Osteoblast (primary cell): ENCODE data around the gene SMAD5. TPM values are rescaled to one million over a fixed set of nuclear protein-coding genes. Genes with fewer than 3 reads are reported as not detected.

Experiments
- DNase-seq: peaks from one replicate; pipeline ENCODE4 v3.0.0; 2011; ENCODE audit warnings: low spot score, mixed read lengths; ENCODE audit not compliant: insufficient read length; ENCODE audit errors: missing footprints
- H2AFZ ChIP-seq: 2 replicates; pipeline ENCODE4 v1.6.0; 2011; ENCODE audit warnings: mild to moderate bottlenecking, low read length
- H3K27ac ChIP-seq: 2 replicates; pipeline ENCODE4 v1.5.1; 2011; ENCODE audit warnings: mild to moderate bottlenecking, low read depth, low read length, moderate library complexity
- H3K27me3 ChIP-seq: 2 replicates; pipeline ENCODE4 v1.6.0; 2012; ENCODE audit warnings: mild to moderate bottlenecking, control low read depth, inconsistent platforms, low read length, moderate library complexity; ENCODE audit not compliant: insufficient read depth
- H3K36me3 ChIP-seq: 2 replicates; pipeline ENCODE4 v1.5.1; 2011; ENCODE audit warnings: mild to moderate bottlenecking, low read length, control low read depth, moderate library complexity; ENCODE audit not compliant: insufficient read depth
- H3K4me1 ChIP-seq: 2 replicates; pipeline ENCODE4 v1.5.1; 2011; ENCODE audit warnings: mild to moderate bottlenecking, low read length, control low read depth, moderate library complexity; ENCODE audit not compliant: insufficient read depth
- H3K4me2 ChIP-seq: 2 replicates; pipeline ENCODE4 v1.6.0; 2011; ENCODE audit warnings: mild to moderate bottlenecking, low read length; ENCODE audit not compliant: insufficient read depth
- H3K4me3 ChIP-seq: fragments of 200-600 bp; sonication (generic); 3 replicates; pipeline ENCODE4 v1.5.1; 2012; ENCODE audit warnings: mild to moderate bottlenecking, low read length, inconsistent platforms; ENCODE audit not compliant: insufficient read depth
- H3K79me2 ChIP-seq: 2 replicates; pipeline ENCODE4 v1.6.0; 2012; ENCODE audit warnings: mild to moderate bottlenecking, low read length, control low read depth, inconsistent platforms; ENCODE audit not compliant: insufficient read depth
- H3K9me3 ChIP-seq: 2 replicates; pipeline ENCODE4 v1.5.1; 2011; ENCODE audit warnings: low read depth, low read length, control low read depth
- H4K20me1 ChIP-seq: 2 replicates; pipeline ENCODE4 v1.6.0; 2012; ENCODE audit warnings: mild to moderate bottlenecking, low read length, control low read depth; ENCODE audit not compliant: insufficient read depth
- total RNA-seq: library from RNA; depleted of rRNA; stranded (reverse); fragments of >200 nt; gene quantifications from 2 replicates; pipeline ENCODE4 v1.2.3, GENCODE V29; 2012
- TF ChIP-seq, protein P1 (sequence below): IDR thresholded peaks from 2 replicates; pipeline ENCODE4 v1.5.1; 2011; ENCODE audit warnings: mild to moderate bottlenecking, low read depth, low read length, moderate library complexity; ENCODE audit errors: extremely low read depth

SMAD5 gene
- total RNA-seq, 1 donor: 58.6 TPM

DNA sequence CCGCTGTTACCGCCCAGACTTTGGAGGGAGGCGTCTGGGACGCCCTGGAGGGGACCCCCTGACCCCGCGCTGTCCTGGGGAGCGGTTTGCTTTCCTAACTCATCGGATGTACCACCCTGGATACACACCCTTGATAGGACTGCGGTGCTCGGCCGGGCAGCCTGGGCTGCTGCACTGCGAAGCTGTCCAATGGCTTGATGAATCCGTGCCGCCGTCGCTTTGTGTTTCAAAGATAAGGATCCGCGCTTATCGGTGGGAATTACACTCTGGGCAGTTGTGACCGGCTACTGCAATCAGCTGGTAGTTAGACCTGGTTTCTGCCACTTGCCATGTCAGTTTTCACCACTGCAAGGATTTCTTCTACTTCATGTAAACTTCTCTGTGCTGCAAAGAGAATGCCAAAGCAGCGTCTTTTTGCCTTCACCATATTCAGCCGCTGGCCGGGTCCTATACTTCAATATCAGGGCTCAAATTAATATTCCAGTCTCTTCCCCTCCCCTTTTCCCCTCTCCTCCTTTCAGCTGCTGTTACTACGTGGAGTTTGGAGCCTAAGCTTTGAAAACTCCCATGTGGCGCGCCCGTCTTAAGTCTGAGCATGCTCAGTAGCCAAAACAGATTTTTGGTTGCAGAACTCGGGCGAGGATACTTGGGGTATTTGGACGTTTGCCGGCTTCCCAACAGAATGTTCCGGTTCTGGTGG is 727 bp downstream of the SMAD5 start:
- H3K27me3 ChIP-seq: peaks cover 7% of the 10 kb centered on the region

DNA sequence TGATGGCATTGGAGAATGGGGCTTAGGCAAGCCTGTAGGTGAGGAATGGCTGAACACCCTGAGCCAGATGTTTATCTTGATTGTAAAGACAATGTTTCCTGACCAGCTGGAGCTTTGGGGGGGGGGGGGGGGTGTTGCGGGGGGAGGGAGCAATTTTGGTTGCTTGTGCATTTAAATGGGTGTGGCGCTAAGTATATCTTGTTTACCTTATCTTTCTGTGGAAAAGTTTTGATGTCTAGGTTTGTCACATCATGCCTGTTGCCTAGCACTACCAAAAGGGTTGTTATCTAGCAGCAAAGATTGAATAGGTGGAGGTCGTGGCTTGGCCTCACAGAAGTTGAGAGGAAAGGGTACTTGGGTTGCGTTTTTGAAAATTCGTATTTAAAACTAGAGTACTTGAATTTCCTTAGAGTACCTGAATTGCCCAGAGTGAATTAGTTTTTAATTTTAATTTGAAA is 1.3 kb downstream of the SMAD5 start:
- peak overlapping the region; percentile 84 for H3K4me3 ChIP-seq
- H3K9me3 ChIP-seq: no peaks in the 10 kb centered on the region
- peak overlapping the region; percentile 86 for H3K4me2 ChIP-seq
- H3K27ac ChIP-seq: peak overlapping the region; percentile 86
- peak overlapping the region; percentile 91 for H2AFZ ChIP-seq
- TF ChIP-seq, protein P1, sequence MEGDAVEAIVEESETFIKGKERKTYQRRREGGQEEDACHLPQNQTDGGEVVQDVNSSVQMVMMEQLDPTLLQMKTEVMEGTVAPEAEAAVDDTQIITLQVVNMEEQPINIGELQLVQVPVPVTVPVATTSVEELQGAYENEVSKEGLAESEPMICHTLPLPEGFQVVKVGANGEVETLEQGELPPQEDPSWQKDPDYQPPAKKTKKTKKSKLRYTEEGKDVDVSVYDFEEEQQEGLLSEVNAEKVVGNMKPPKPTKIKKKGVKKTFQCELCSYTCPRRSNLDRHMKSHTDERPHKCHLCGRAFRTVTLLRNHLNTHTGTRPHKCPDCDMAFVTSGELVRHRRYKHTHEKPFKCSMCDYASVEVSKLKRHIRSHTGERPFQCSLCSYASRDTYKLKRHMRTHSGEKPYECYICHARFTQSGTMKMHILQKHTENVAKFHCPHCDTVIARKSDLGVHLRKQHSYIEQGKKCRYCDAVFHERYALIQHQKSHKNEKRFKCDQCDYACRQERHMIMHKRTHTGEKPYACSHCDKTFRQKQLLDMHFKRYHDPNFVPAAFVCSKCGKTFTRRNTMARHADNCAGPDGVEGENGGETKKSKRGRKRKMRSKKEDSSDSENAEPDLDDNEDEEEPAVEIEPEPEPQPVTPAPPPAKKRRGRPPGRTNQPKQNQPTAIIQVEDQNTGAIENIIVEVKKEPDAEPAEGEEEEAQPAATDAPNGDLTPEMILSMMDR: no peak
- H3K27me3 ChIP-seq: peaks cover 2% of the 10 kb centered on the region
- DNase-seq: no peak
- peaks cover 18% of the 10 kb centered on the region for H3K4me1 ChIP-seq
- no peaks in the 10 kb centered on the region for H3K36me3 ChIP-seq
- H4K20me1 ChIP-seq: peaks cover 50% of the 10 kb centered on the region
- peaks cover 69% of the 10 kb centered on the region for H3K79me2 ChIP-seq

More for the DNA sequence above, 727 bp downstream of the SMAD5 start:
- peaks cover 18% of the 10 kb centered on the region for H3K4me1 ChIP-seq
- H3K4me3 ChIP-seq: peak overlapping the region; percentile 84
- H4K20me1 ChIP-seq: peaks cover 44% of the 10 kb centered on the region
- TF ChIP-seq, protein P1: no peak
- no peaks in the 10 kb centered on the region for H3K9me3 ChIP-seq
- H3K36me3 ChIP-seq: no peaks in the 10 kb centered on the region
- peak overlapping the region; percentile 91 for H2AFZ ChIP-seq
- peak overlapping the region; percentile 86 for H3K27ac ChIP-seq
- peak overlapping the region; percentile 86 for H3K4me2 ChIP-seq
- no peak for DNase-seq
- H3K79me2 ChIP-seq: peaks cover 63% of the 10 kb centered on the region

DNA sequence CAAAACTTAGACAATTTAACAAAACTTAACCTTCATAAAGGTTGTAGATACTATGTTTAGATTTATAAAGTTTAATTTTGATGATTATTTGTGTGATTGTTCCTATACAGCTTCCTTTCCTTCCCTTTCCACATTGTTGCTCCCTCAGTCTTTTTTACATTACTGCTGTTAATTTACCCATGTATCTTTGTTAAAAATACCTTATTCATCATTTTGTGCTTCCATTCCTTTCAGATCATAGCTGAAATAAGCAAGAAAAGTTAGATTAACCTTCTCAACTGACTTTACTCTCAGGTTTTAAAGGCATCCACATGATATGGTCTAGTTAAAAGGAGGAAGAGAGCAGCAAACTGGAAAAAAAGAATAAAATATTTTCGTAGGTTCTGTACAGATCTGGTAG is 2.0 kb downstream of the SMAD5 start:
- H3K27me3 ChIP-seq: no peaks in the 10 kb centered on the region
- TF ChIP-seq, protein P1: no peak
- H2AFZ ChIP-seq: no peak overlapping the region
- H3K4me1 ChIP-seq: peaks cover 18% of the 10 kb centered on the region
- H3K4me3 ChIP-seq: peak overlapping the region; percentile 84
- H3K27ac ChIP-seq: no peak overlapping the region
- H3K9me3 ChIP-seq: no peaks in the 10 kb centered on the region
- H3K4me2 ChIP-seq: peak overlapping the region; percentile 86
- DNase-seq: no peak
- H3K79me2 ChIP-seq: peaks cover 76% of the 10 kb centered on the region
- H4K20me1 ChIP-seq: peaks cover 57% of the 10 kb centered on the region
- H3K36me3 ChIP-seq: no peaks in the 10 kb centered on the region

DNA sequence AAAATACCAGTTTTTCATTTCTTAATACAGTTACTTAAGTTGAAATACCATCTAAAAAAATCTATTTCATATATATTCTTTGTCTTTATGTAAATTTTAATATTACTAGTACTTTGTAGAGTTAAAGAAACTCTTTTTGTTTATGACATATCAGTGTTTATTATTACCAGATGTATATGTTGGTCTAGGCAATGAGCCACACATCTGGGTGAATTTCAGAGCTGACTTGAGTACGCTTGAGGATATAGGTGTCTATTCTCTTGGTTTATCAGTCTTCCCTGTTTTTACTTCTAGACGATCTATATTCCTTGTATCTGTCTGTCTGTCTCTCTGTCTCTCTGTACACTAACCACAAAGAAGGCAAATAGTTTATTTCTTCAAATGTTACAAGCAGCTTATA is 2.9 kb downstream of the SMAD5 start:
- Histone ChIP-seq H3K27me3 (no peaks in the 10 kb centered on the region), H3K79me2 (peaks cover 85% of the 10 kb centered on the region), H3K9me3 (no peaks in the 10 kb centered on the region), H3K4me3 (no peak overlapping the region), H4K20me1 (peaks cover 66% of the 10 kb centered on the region), H3K27ac (no peak overlapping the region), H3K4me1 (peaks cover 18% of the 10 kb centered on the region), H2AFZ (no peak overlapping the region), H3K36me3 (no peaks in the 10 kb centered on the region), H3K4me2 (peak overlapping the region; percentile 86)
- TF ChIP-seq, protein P1: no peak
- no peak for DNase-seq
